ENCODE measurements around the gene TAS2R13.

TAS2R13 gene, protein sequence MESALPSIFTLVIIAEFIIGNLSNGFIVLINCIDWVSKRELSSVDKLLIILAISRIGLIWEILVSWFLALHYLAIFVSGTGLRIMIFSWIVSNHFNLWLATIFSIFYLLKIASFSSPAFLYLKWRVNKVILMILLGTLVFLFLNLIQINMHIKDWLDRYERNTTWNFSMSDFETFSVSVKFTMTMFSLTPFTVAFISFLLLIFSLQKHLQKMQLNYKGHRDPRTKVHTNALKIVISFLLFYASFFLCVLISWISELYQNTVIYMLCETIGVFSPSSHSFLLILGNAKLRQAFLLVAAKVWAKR

GRCh38 chr12:10909462-10909861 lies at the start of gene TAS2R13:
Gene TAS2R13 (minus strand): TSS chr12:10909562. CDS start chr12:10909298, 264 bp downstream.
- no peak for DNase-seq (ENCODE audit: low read depth)

DNA sequence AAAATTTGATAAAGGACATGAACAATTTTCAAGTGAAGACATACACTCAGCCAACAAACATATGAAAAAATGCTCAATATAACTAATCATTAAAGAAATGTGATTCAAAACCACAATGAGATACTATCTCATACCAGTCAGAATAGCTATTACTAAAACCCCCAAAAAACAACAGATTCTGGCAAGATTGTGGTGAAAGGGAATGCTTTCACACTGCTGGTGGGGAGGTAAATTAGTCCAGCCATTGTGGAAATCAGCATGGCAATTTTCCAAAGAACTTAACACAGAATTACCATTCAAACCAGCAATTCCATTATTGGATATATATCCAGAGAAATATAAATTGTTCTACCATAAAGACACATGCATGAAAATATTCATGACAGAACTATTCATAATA lies 48.4 kb upstream of the TAS2R13 start:
- DNase-seq (ENCODE audit: low read depth): no peak

- DNase-seq (ENCODE audit: low read depth): no peak
Observed at GRCh38 chr12:10956085-10956484, 46.7 kb upstream of the TAS2R13 start.

- no peak for DNase-seq (ENCODE audit: low read depth)
Observed at GRCh38 chr12:10952645-10953044, 43.3 kb upstream of the TAS2R13 start.

- no peak for DNase-seq (ENCODE audit: low read depth)
Observed at GRCh38 chr12:10943167-10943566, 33.8 kb upstream of the TAS2R13 start.

DNA sequence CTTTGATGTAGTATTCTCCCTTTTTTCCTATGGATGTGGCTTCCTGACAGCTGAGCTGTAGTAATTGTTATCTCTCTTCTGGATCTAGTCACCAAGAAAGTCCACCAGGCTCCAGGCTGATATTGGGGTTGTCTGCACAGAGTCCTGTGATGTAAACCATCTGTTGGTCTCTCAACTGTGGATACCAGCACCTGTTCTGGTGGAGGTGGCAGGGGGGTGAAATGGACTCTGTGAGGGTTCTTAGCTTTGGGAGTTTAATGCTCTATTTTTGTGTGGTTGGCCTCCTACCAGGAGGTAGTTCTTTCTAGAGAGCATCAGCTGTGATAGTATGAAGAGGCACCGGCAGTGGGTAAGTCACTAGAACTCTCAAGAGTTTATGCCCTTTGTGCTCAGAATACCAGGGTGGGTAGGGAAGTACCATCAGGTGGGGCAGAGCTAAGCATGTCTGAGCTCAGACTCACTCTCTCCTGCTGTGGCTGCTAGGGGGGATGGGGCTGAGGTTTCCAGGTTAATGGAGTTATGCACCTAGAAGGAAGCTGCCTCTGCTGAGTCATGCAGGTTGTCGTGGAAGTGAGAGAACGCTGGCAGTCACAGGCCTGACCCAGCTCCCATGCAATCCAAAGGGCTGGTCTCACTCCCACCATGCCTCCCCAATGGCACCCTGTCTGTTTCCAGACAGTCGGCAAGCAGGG lies 32.7 kb upstream of the TAS2R13 start:
- DNase-seq (ENCODE audit: low read depth): no peak

GRCh38 chr12:10941369-10941768 lies 32.0 kb upstream of the TAS2R13 start:
- no peak for DNase-seq (ENCODE audit: low read depth)

DNA sequence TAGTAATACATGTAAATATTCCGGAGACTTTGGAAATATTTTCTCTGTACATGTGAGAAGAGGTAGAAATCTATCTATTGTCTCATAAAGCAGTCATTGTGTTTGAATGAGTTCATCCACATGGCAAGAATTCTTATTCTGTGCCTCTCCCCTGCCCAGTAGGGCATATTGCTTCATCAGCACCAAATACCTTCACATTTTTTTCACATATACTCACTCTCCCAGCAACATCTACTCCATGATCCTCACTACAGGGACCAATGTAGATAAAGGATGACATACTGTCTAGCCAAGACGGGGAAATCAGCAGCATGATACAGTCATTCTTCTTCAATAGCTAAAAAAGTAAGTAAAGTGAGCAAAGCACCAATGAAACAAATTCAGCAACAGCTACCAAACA lies 31.0 kb upstream of the TAS2R13 start:
- no peak for DNase-seq (ENCODE audit: low read depth)

DNA sequence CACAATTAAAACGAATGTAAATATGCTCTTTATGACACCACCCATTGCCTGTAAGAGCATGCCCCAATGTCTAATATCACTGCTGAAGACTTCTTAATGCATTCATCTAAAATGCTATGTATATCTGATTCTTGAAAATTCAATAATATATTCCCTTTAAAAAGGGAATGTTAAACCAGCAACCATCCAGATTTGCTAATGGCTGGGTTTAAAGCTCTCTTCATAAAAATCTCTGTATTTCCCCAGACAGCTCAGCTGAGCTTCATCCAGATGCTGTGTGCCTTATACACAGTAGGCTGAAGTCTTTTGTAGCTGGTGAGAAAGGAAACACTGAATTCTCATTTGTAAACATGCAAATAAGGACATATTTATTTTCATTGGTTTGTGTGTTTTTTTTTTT lies 29.8 kb upstream of the TAS2R13 start, which contains the start of gene TAS2R14:
TAS2R14 (minus strand) TSS at position 101 of the 400 bp plus-strand sequence; CDS start at position 45, 56 bp downstream.
- DNase-seq (ENCODE audit: low read depth): no peak

DNA sequence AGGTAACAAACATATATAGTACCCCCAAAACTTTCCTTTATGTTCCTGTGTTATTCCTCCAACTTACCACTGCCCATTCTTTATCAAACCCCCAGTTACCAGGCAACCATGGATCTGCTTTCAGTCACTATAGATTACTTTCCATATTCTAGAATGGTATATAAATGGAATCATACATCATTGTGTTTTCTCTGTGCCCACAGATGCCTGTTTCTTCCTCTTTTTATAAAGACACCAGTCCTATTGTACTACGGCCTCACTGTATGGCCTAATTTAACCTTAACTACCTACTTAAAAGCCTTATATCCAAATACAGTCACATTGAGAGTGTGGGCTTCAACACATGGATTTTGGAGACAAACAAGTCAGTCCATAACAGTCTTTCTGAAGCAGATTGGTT lies 27.1 kb upstream of the TAS2R13 start:
- no peak for DNase-seq (ENCODE audit: low read depth)

DNA sequence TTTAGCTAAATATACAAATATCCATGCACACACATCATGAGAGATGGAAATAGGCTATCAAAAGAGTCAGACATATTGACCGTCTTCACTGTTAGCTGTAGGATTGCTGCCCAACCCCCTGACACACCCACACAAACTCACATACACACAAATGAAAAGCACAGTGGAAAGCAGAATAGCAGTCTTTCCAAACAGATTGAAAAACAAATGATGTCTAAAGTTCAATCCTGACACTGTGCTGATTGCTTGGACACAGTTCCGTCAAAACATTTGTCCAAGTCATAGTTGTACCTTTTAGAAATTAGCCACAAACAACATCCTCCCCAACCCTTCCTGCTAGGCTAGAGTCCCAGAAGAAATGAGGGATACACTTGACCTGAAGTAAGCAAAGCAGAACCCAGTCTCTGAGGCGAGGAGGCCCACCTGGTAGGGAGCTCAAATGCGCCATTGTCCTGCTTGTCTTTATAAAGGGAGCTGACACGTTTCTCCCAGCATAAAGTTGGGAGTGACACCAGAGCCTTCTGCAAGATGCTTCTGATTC lies 19.5 kb upstream of the TAS2R13 start, which contains the start of gene PRH2:
PRH2 (plus strand) TSS at position 491 of the 541 bp plus-strand sequence; CDS start at position 529, 38 bp downstream.
- DNase-seq (ENCODE audit: low read depth): no peak

DNA sequence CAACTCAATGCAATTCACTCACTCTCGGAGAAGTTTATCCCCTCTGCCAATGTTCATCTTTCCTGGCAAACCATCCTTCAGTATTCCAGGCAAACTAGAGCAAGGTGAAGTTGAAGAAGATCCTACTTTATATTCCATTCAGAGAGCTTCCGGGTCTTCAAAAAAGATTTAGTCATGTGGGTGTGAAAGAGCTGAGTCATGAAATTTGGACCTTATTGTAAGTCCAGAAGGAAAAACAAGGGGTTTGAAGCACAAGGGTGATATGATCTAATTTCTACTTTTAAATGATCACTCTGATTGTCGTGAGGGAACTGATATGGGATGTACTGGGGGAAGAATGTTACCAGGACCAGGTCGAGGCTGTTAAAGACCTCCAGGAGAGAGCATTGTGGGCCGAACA lies 16.9 kb upstream of the TAS2R13 start:
- no peak for DNase-seq (ENCODE audit: low read depth)

DNA sequence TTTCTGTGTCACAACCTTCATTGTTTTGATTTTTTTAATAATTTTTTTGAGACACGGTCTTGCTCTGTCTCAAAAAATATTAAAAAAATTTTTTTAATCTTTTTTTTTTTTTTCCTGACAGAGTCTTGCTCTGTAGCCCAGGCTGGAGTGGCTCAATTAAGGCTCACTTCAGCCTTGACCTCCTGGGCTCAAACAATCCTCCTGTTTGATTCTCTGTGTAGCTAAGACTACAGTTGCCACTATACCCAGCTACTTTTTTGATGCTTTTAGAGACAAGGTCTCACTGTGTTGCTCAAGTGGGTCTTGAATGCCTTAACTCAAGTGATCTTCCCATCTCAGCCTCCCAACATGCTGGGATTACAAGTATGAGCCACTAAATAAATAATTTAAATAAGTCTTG lies 10.4 kb upstream of the TAS2R13 start:
- no peak for DNase-seq (ENCODE audit: low read depth)

- DNase-seq (ENCODE audit: low read depth): no peak
Observed at GRCh38 chr12:10910380-10910779, 1.0 kb upstream of the TAS2R13 start.

DNA sequence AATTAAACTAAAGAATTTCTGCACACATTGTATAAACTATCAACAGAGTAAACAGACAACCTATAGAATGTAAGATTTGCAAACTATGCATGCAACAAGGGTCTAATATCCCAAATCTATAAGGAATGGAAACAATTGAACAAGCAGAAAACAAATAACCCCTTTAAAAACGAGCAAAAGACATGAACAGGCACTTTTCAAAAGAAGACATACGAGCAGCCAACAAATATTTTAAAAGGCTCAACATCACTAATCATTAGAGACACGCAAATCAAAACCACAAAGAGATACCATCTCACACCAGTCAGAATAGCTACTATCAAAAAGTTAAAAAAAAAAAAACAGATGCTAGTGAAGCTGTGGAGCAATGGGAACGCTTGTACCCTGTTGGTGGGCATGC lies 4.7 kb downstream of the TAS2R13 start:
- DNase-seq (ENCODE audit: low read depth): no peak

DNA sequence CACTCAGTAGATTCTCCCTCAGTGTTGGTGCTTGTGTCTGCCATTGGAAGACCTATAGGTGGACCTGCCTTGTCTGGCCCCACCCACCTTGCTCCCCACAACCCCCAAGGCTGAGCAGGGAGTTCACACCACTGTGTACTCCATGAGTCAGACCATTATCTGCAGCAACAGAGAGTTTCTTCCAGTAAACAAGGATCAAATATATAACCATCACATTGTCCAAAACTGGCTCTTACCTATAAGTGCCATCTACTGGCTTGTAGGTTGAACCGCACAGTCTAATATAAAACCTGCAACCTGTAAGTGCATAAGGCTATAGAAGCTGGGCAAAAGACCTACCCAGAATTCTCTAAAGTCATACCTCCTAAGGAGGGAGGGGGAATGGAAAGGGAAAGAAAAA lies 7.9 kb downstream of the TAS2R13 start:
- no peak for DNase-seq (ENCODE audit: low read depth)

DNA sequence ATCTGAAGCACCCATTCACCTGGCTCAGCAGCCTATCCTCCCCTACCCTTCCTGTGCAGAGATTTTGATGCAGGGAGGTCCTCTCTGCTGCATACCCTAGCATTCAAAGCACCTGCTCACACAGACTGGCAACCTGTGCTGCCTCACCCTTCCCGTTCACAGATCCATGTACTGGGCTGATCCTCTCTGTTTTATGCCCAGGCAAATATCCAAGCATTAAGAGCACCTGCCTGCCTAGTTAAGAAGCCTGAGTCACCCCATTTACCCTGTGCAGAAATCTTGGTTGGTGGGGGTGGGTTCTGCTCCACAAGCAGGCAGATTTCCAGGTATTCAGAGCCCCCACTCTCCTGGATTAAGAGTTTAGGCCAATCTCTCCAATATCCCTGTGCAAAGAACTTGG lies 8.4 kb downstream of the TAS2R13 start:
- DNase-seq (ENCODE audit: low read depth): no peak

DNA sequence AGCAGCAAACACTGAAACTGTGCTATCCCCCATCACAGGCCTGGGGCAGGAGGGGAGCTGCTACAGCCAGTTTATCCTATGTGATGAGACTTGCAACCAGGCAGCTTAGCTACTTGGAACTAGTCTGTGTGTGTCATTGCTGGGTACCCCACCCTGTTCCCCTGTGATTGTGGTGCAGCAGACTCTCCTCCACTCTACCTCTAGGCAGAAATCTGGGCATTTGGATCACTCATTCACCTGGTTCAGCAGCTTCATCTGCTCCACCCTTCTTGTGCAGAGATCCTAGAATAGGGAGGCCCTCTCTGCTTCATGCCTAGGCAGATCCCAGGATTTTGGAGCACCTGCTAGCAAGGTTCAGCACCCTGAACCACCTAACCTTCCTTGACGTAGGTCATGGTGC lies 8.8 kb downstream of the TAS2R13 start:
- DNase-seq (ENCODE audit: low read depth): no peak

DNA sequence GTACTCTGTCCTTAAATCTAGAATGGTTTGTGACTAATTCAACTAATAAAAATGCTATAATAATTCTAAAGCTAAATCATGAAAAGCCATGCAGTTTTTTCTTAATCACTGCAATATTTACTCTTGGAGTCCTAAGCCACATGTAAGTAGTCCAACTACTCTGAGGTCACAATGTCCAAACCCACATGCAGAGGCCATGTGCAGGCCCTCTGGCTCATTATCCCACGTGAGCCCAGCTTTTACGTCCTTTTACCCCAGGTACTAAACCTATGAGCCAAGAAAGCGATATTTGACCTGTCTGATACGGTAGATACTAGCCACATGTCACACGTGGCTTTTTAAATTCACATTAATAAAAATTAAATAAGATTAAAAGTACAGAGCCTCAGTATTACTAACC lies 12.5 kb downstream of the TAS2R13 start:
- no peak for DNase-seq (ENCODE audit: low read depth)

DNA sequence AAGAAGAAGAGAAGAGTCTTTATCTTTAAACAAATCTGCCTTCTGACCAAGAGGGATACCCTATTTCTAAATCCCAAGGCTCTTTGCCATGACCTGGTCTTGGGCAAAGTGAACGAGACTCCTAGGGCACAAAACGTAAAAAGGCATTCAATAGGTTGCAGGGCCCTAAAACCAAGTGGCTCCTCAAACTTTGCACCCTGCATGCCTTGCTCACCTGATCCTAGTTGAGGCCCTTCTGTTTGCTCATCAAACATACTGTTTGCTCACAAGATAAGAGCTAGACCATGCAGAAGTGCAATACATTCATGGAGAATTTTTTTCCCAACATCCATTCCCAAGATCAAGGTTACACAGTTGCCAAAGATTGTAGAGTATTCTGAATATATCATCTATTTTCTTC lies 17.4 kb downstream of the TAS2R13 start:
- DNase-seq (ENCODE audit: low read depth): no peak

- DNase-seq (ENCODE audit: low read depth): no peak
Observed at GRCh38 chr12:10889226-10889625, 20.1 kb downstream of the TAS2R13 start.

DNA sequence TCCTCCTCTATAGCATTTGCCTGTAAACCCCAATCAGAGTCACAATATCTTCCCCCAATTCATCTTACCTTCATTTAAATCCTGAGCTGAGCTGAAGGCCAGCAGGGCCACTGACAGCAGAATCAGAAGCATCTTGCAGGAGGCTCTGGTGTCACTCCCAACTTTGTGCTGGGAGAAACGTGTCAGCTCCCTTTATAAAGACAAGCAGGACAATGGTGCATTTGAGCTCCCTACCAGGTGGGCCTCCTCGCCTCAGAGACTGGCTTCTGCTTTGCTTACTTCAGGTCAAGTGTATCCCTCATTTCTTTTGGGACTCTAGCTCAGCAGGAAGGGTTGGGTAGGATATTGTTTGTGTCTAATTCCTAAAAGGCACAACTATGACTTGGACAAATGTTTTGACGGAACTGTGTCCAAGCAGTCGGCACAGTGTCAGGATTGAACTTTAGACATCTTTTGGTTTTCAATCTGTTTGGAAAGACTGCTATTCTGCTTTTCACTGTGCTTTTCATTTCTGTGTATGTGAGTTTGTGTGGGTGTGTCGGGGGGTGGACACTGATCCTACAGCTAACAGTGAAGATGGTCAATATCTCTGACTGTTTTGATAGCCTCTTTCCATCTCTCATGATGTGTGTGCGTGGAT lies 25.2 kb downstream of the TAS2R13 start, which contains the start of gene PRH1:
PRH1 (minus strand) TSS at position 170 of the 640 bp plus-strand sequence; CDS start at position 132, 38 bp downstream.
- no peak for DNase-seq (ENCODE audit: low read depth)

GRCh38 chr12:10873378-10873777 lies 36.0 kb downstream of the TAS2R13 start:
- DNase-seq (ENCODE audit: low read depth): no peak

Data from stimulated activated CD8-positive, alpha-beta memory T cell treated with anti-CD3 and anti-CD28 coated beads, Interleukin-4, amount 100 ng/mL, for 24 hours (primary cell).